HG03097 (cell line): ENCODE data around the gene JTB.
A peak's percentile ranks its signal among the peaks of the same experiment; 100 is the strongest.

Source experiments
- ATAC-seq: cut with Tn5 transposase; IDR thresholded peaks from one replicate; pipeline ENCODE4 v1.9.1; 2021; ENCODE audit not compliant: unreplicated experiment, low FRiP score

Gene JTB

DNA sequence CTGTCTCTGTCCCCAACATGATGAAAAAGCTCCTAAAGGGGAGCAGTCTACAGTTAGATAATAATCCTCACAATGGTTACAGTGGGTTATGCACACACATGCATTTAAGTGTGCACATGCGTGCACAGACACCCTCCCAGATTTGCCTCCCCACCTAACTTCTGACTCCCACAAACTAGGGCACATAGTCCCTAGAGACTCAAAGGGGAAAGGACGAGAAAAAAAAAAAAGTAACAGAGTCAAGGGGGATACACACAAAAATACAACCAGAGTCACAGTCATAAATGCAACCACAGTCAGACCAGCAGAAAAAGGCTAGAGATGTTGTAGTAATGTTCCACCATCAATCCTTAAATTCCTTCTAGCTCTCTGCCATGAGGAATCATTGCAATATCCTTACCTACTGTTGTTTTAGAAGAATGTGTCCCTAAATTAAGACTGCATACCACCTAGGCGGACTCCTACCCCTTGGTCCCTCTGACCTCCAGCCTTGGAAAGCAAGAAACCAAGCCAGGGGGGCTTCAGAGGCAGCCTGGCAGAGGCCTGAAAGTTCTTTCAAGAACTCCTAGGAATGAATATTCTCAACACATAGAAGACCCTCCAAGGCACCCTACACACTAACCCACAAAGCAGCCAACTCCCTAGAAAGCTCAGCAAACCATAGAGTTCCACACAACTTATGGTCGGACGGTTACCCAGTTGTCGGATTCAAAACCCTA, 20.3 kb downstream of the JTB start:
- ATAC-seq = no peak

- ATAC-seq = no peak
Observed at GRCh38 chr1:153954826-153955225, 22.6 kb downstream of the JTB start.

- no peak for ATAC-seq
Observed at GRCh38 chr1:153953859-153954365, 23.6 kb downstream of the JTB start.

DNA sequence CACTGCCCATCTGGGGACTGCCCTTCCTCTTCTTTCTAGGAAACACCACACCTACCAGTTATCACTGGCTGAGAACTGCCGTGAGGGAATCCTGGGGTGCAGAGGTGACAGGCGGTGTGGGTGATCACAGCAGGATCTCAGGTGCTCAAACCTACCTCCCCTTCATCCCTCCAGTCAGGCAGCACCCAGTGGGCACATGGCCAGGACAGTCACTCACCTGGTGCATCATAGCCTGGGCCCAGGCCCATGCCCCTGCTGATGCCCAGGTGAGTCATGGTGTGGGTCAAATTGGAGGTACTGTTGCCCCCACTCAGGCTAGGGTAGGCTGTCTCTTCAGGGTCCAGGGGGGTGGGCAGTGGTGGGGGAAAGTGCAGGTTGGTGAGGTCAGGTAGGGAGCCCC, 25.7 kb downstream of the JTB start:
- no peak for ATAC-seq

DNA sequence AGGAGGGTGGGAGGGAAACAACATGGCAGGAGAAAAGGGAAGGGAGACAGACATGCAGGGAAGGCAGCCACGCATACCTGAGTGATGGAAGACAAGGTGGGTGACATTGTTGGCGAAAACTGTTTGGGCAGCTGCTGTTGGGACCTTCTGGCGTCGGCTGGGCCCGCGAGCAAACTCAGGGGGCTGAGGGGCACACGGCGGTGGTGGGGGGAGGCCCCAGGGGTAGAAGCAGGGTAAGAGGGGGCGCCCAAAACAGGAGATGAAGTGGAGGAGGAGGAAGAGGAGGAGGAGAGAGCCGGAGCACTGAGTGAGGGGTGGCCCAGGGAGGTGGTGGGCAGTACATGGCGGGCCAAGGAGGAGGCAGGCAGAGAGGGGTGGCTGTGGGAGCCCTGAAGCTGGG, 26.3 kb downstream of the JTB start:
- ATAC-seq = no peak

DNA sequence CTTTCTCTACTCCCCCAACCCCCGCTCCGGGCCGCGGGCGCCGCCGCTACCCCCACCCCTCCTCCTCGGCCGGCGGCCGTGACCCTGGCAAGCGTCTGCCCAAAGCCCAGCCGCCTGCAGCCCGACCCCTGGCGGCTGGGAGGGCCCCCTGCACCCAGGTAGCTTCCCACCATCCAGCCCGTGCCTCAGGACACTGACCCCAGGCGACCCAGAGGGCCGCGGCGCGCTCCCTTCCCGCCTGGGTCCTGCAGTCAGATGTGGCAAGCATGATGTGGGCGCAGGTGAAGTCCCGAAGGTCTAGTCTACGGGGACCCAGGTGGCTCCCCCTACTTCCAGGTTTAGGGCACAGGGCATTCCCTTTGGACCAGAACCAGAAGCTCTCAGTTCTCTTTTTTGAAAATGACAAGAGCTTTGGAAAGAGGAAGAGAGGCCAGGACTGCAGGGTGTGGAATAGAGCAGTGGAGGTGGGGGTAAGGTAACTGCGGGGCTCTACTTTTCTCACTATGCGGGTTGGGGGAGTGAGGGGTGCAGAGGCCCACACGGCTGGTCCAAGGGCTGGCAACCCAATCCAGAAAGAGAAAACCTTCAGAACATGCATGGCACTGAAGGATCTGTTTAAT, 30.7 kb downstream of the JTB start, which contains the start of gene DENND4B:
Gene DENND4B, minus strand, starts transcription at position 97 of the 620 bp plus-strand sequence. CDS start 2,344 bp downstream, outside the sequence.
- peak; percentile 62 for ATAC-seq

GRCh38 chr1:153945795-153946621, 31.5 kb downstream of the JTB start:
- ATAC-seq = peak; percentile 57

DNA sequence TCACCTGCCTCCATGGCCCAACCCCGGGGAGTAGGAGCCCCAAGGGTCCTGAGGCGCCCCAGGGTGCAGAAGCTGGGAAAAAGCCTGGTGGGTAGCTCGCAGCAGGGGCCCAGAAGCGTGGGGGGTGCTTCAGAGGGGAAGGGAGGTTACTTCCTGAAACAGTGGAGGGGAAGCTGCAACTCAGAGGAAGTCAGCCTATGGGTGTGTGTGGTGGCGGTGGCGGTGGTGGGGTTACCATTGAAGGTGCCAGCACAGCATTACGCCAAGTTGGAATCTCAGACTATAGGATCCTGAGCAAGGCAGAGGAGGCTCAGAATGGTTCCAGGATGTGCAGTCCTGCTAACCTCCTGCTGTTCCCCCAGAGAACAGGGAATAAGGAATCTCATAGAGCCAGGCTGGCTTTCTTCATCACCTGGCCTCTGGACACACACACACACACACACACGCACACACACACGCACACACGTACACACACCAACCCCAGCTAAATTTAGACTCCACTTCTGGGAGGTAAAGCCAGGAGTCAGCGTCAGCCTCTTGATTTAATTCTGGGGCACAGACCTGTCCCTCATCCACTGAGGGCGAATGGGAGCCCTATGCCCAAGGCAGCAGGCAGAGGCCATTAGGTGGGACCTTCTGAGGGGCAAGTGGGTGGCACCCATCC, 32.2 kb downstream of the JTB start:
- ATAC-seq = no peak

DNA sequence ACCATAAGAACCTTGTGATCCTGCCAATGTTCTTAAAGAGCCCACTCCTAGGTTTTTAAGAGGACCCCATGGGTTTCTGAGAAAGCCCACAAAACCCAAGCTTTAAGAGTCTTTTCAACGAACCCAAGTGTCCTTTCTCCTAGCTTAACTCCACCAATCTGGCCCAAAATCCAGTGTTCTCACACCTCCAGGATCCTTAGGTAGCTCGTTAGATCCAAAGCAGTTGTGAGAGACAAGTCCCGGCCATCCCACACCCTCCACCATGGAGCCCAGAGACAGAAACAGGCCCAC, 32.7 kb downstream of the JTB start:
- no peak for ATAC-seq

DNA sequence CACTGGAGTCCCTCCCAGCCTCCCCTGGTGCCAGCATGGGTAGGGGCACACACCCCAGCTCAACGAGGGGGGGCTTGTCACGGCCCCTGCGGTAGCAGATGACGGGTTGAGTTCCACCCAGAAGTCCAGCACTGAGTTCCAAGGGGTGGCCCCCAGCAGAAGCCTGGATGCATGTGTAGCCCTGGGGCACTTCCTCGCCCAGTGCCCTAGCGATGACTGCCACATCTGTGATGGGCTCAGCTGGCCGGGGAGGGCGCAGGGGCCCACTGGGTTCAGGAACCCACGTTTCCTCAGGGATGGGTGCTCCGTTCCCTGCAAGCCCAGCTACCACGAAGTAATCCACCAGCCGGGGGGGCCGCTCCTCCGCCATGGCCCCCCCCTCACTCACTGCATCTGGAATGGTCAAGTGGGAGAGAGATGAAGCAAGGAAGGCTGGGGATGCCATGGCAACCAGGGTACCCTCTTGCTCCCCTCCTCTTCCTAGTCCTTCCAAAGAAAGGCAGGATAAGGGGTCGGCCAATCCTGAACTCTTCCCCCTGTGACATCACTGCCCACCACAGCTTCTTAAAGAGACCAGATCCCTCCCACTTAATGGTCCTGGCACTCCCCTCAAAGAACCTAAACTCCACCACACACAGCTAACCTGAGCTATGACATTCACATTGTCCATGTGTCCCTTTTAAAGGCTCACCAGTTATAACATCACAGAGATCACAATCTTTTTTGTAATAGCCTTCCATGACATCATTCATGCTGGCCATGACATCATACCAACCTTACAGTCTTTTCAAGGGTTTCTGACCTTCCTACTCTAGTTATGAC, 33.3 kb downstream of the JTB start:
- no peak for ATAC-seq

GRCh38 chr1:153942766-153943549, 34.5 kb downstream of the JTB start:
- ATAC-seq = no peak

DNA sequence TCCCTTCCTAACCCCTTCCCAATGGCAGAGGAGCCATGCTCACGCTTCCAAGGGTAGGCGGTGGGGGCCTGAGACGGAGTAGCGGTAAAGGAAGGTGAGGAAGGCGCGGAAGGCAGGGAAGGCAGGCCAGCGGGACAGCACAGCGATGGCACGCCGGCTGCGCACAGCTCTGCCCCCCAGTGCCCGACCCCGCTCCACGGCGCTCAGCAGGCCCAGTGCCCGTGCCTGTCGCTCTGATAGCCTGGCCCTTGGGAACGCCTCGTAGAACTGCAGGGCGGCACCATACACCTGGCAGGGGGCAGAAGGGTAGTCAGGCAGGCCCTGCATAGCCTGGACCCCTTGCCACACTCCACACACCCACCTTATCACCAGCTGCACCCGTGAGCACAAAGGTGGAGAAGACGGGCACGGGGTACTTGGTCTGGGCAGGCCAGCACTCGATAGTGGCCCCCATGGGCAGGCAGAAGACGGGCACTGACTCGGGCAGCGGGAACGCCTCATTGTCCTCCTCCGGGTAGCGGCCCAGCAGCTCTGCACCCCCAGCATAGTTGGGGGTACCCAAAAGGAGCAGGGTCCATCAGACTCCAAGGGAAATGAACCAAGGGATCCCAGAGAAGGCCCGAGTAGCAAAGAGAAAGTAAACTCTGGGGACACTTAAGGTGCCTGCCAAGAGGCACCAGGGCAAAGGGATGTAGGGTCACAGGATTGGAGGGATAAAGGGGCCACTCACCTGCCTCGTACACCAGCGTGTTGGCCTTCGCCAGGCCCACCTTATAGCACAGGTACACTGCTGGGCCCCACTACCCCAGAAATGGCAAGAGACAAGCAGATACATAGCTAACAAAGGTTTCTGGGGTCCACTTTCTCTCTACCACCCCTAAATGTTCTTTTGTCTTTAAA, 35.4 kb downstream of the JTB start:
- ATAC-seq = no peak

- no peak for ATAC-seq
Observed at GRCh38 chr1:153940756-153941155, 36.7 kb downstream of the JTB start.

DNA sequence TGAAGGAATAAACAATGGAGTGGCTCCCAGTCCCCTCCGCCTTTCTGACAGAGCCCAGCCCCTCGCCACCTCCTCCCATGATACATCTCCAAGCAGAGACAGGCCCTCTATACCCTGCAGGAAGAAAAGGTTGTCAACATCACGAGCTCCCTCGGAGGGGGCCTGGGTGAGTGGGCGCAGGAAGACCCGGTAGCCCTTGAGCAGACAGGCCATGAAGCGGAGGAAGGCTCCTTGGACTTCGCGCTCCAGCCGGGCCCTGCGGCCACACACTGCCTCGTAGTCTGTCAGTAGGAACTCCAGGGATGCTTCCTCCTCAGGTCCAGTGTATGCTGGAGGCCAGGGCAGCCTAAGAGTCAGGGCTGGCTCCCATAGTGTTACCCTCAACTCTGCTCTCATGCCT, 38.0 kb downstream of the JTB start:
- ATAC-seq = no peak

GRCh38 chr1:153938996-153939395, 38.5 kb downstream of the JTB start:
- ATAC-seq = no peak

DNA sequence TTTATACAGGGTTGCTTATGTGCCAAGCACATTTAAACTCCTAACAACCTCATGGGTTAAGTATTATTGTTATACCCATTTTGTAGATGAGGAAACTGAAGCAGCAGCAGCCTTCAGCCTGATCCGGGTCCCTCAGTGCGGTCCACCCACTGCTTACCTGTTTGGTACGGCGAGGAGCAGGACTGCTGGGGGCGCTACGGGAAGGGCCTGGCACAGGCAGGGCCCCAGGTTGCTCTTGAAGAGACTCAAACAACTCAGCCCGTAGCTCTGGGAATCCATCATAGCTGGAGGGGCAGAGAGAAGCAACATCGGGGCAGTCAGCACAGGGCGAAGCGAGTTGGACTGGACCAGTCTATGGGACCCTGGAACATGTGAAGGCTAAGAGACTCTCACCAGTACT, 40.1 kb downstream of the JTB start:
- ATAC-seq = no peak

DNA sequence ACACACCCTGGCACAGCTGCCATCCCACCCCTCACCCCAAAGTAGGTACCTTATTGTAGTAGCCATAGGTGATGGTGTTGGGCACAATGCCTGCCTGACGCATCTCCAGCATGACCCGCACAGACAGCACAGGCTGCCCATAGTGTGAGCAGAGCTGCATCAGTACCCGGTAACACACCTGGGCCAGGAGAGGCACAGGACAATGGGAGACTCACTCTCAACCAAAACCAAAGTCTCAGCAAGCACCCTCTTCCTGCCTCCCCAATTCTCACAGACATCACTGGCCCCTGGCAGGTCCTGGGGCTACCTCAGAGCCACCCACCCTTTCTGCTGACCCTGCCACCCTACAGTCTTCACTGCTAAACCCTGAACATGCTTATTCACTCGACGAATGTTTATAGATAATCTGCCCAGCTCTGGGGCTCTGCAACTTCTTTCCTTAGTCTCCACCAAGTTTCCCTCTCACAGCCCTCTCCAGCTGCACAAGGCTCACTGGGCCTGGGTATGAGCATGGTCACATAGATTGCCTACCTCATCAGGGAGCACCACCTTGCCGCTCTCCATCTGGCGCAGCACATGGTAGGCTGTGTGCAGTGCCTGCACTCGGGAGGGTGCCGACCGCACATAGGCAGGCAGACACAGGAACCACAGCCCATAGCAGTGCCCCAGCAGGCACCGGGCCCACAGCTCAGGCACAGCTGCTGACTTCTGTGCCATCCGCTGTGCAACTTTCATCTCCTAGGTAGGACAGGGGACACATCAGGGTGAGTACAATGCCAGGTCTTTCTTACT, 41.3 kb downstream of the JTB start:
- ATAC-seq = no peak

- no peak for ATAC-seq
Observed at GRCh38 chr1:153934746-153935145, 42.7 kb downstream of the JTB start.
